ENCODE measurements around the gene PSG6. TPM values are rescaled to one million over a fixed set of nuclear protein-coding genes. Genes with fewer than 3 reads are reported as not detected.
"Not testable (repeated sequence)": the region's sequence is repeated elsewhere in the genome, so short reads cannot be mapped to it uniquely, and the experiment has no call there.

The PSG6 gene
- not detected in 2 replicates for total RNA-seq (2013; cell fraction: nucleolus; rRNA removed)
- total RNA-seq (2014; rRNA removed) (not detected in 2 replicates), total RNA-seq (2014; rRNA removed; fragmentation: Illumina TruSeq; extraction: Trizol) (not detected in 2 replicates), total RNA-seq (2021) (not detected in 2 replicates), polyA plus RNA-seq (2011; rRNA removed) (not detected in 2 replicates), polyA plus RNA-seq (2014; fragmentation: Illumina TruSeq; extraction: Trizol) (not detected in 2 replicates), polyA plus RNA-seq (2014; fragmentation: Nextera tagmentation; extraction: Ambion mirVana) (not detected), polyA plus RNA-seq (2014; rRNA removed) (not detected in 2 replicates), polyA plus RNA-seq (2016; fragmentation: Nextera tagmentation; extraction: Ambion mirVana) (not detected), polyA minus RNA-seq (2011; rRNA and poly(A)+ RNA removed) (not detected in 2 replicates), Bru-seq, nascent RNA (not detected), BruChase-seq, experiment 1, labeled RNA remaining after a 6-hour chase (not detected), BruChase-seq, experiment 2, labeled RNA remaining after a 2-hour chase (not detected)
- not detected for polyA plus RNA-seq (2011; ENCODE audit: low read depth)
- not detected in 2 replicates for polyA plus RNA-seq (2011; cell fraction: cytosol; rRNA removed)
- polyA plus RNA-seq (2011; cell fraction: nucleus; rRNA removed), result not detected in 2 replicates
- polyA plus RNA-seq (2012), result not detected in 2 replicates
- not detected in 2 replicates for polyA minus RNA-seq (2011; cell fraction: cytosol; rRNA and poly(A)+ RNA removed)
- polyA minus RNA-seq (2011; cell fraction: nucleus; rRNA and poly(A)+ RNA removed), result not detected in 2 replicates
- long read RNA-seq, experiment 1, result 0 reads
- long read RNA-seq, experiment 2, result 0 reads

DNA sequence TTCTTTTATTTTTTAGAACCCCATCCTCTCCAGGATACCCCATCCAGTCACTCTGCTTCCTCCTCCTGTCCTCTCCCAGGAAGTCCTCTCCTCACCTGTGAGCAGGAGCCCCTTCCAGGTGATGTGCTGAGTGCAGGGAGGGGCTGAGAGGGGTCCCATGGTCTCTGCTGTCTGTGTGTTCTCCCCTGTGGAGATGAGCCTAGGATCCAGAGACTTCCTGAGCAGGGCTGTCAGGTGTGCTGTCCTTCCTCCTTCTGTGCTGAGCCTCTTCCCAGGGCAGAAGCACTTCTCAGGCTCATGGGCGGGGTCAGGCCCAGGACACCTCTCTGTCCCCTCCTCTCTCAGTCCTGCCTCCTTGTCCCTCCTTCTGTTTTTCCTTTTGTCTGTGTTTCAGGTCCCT, at the start of gene PSG6:
Gene PSG6, minus strand, starts transcription at position 261 of the 400 bp plus-strand sequence. Its CDS starts 102 bp downstream, at position 159.
- ATAC-seq; POLR2A ChIA-PET; intact Hi-C loops (cut with micrococcal nuclease; ENCODE audit: unreplicated experiment); DNase-seq (ENCODE audit: low read depth, low spot score); BruUV-seq (replicated peaks); H3K9me3 ChIP-seq (replicated peaks; ENCODE audit: control insufficient read depth, insufficient read depth, low read length); H3K36me3 ChIP-seq (ENCODE audit: control insufficient read depth in 2 of 2, insufficient read depth in 2 of 2, low read length in 1 of 2); CTCF ChIA-PET; FAIRE-seq; H4K20me1 ChIP-seq (ENCODE audit: control insufficient read depth, insufficient read depth); H3K4me2 ChIP-seq (ENCODE audit: control insufficient read depth, insufficient read depth); H3K9ac ChIP-seq (ENCODE audit: control insufficient read depth, insufficient read depth, low read length); H3K4me1 ChIP-seq (ENCODE audit: control insufficient read depth, insufficient read depth, low read length); H3K27me3 ChIP-seq (replicated peaks in 1 of 2; ENCODE audit: control insufficient read depth in 2 of 2, insufficient read depth in 2 of 2, low read length in 1 of 2); RAD21 ChIA-PET (ENCODE audit: unreplicated experiment); H3K27ac ChIP-seq (ENCODE audit: control insufficient read depth, insufficient read depth); H3K79me2 ChIP-seq (ENCODE audit: control insufficient read depth, insufficient read depth, low read length); SMC1A ChIA-PET (ENCODE audit: uncharacterized antibody, unreplicated experiment); H2AFZ ChIP-seq (ENCODE audit: control insufficient read depth, low read depth, low read length); H3K4me3 ChIP-seq; in situ Hi-C loops (cut with MboI): not testable (repeated sequence)
- 0% methylated on average over 1 of the region's 1 CpG for WGBS (ENCODE audit: insufficient coverage, insufficient replicate concordance, low lambda C conversion rate, missing lambda C conversion rate)

DNA sequence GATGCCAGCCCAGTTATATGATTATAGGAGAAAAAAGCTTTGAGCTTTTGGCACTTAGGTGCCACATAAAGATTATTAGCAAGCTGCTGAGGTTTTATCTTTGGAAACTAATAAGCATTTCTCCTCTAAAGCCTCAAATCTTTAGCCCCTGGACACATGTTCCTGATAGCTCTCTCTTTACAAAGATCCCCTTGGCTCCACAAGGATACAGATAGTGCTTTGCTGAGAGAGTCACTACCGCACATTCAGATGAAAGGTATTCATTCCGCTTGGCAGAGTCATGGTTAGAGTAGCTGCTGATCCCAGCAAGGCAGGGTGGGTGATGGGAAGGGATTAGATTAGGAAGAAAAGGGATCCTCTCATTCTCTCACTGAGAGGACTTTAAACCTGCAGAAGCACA, 47.5 kb upstream of the PSG6 start:
- Histone ChIP-seq H3K9me3 (replicated peaks; ENCODE audit: control insufficient read depth, insufficient read depth, low read length) (no peaks in the 10 kb centered on the region), H4K20me1 (ENCODE audit: control insufficient read depth, insufficient read depth) (no peaks in the 10 kb centered on the region), H3K4me1 (ENCODE audit: control insufficient read depth, insufficient read depth, low read length) (no peaks in the 10 kb centered on the region), H3K4me2 (ENCODE audit: control insufficient read depth, insufficient read depth) (no peak overlapping the region), H3K9ac (ENCODE audit: control insufficient read depth, insufficient read depth, low read length) (no peak overlapping the region), H3K27ac (ENCODE audit: control insufficient read depth, insufficient read depth) (no peak overlapping the region), H2AFZ (ENCODE audit: control insufficient read depth, low read depth, low read length) (no peak overlapping the region), H3K36me3 (ENCODE audit: control insufficient read depth in 2 of 2, insufficient read depth in 2 of 2, low read length in 1 of 2) (no peaks in the 10 kb centered on the region), H3K79me2 (ENCODE audit: control insufficient read depth, insufficient read depth, low read length) (no peaks in the 10 kb centered on the region), H3K27me3 (replicated peaks in 1 of 2; ENCODE audit: control insufficient read depth in 2 of 2, insufficient read depth in 2 of 2, low read length in 1 of 2) (no peaks in the 10 kb centered on the region), H3K4me3 (no peak overlapping the region)
- DNase-seq (ENCODE audit: low read depth, low spot score) (no peak), ATAC-seq (no peak), FAIRE-seq (no peak)
- WGBS (ENCODE audit: insufficient coverage, insufficient replicate concordance, low lambda C conversion rate, missing lambda C conversion rate), result 45% methylated on average over 2 of the region's 2 CpGs
- in situ Hi-C loops (cut with MboI), result no loop called here
- TF ChIP-seq, protein P1, sequence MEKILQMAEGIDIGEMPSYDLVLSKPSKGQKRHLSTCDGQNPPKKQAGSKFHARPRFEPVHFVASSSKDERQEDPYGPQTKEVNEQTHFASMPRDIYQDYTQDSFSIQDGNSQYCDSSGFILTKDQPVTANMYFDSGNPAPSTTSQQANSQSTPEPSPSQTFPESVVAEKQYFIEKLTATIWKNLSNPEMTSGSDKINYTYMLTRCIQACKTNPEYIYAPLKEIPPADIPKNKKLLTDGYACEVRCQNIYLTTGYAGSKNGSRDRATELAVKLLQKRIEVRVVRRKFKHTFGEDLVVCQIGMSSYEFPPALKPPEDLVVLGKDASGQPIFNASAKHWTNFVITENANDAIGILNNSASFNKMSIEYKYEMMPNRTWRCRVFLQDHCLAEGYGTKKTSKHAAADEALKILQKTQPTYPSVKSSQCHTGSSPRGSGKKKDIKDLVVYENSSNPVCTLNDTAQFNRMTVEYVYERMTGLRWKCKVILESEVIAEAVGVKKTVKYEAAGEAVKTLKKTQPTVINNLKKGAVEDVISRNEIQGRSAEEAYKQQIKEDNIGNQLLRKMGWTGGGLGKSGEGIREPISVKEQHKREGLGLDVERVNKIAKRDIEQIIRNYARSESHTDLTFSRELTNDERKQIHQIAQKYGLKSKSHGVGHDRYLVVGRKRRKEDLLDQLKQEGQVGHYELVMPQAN (conservative IDR thresholded peaks at IDR 0.05), result no peak
- RAD21 ChIA-PET (ENCODE audit: unreplicated experiment), result no interaction called here
- SMC1A ChIA-PET (ENCODE audit: uncharacterized antibody, unreplicated experiment), result no interaction called here
- intact Hi-C loops (cut with micrococcal nuclease; ENCODE audit: unreplicated experiment), result no loop called here
- CTCF ChIA-PET, result no interaction called here
- no TSS peak for BruUV-seq (replicated peaks)
- POLR2A ChIA-PET, result no interaction called here

Measured in GM12878 (cell line).